CD4-positive, alpha-beta T cell treated with Interleukin-17A for 1 hour (primary cell): ENCODE results near the gene TAF1B.
"Not testable (repeated sequence)": the region's sequence is repeated elsewhere in the genome, so short reads cannot be mapped to it uniquely, and the experiment has no call there.

Experiments used
- DNase-seq: peaks from one replicate; pipeline ENCODE4 v3.0.0-alpha.2; 2020

TAF1B gene

DNA sequence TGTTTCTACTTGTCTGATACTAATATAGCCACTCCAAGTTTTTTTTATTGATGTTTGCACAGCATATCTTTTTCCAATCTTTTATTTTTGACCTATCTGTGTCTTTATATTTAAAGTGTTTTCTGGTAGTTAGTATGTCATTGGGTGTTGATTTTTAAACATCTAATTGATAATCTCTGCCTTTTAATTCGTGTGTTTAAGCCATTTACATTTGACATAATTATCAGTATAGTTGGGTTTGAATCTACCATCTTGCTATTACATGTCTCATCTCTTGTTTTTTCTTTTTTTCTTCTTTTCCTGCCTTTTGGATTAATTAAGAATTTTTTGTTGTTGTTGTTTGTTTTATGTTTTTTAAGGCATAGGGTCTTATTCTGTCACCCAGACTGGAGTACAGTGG lies 44.2 kb downstream of the TAF1B start:
- no peak for DNase-seq

DNA sequence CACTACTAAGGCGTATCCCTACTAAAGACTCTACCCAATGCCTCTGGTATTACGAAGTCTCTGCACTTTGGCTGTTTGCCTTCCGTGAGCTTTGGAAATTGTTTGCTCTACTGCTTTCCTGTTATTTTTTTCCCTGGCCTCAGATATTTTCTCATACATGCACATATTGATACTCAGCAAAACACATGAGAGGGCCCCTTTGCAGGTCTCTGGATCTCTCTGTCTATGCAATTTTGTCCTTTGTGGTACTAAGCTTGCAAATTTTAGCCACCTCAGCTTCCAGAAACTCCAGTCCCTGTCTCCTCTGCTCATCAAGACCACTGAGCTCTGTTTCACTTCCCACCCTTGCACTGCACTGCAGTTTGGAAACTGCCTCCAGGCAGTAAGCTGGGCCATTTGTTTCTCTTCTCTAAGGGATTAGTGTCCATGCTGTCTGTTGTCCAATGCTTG lies 46.6 kb downstream of the TAF1B start:
- DNase-seq = no peak

DNA sequence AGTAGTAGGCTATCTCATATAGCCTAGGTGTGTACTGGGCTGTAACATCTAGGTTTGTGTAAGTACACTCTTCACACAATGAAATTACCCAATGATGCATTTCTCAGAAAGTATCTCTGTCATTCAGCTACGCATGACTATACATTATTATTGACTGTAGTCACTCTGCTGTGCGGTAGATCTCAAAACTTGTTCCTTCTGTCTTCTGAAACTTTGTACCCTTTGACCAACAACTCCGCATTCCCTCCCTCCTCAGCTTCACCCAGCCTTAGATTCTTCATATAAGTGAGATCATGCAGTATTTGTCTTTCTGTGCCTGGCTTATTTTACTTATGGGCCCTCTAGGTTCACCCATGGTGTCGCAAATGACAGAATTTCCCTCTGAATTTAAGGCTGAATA lies 49.0 kb downstream of the TAF1B start:
- DNase-seq = no peak

DNA sequence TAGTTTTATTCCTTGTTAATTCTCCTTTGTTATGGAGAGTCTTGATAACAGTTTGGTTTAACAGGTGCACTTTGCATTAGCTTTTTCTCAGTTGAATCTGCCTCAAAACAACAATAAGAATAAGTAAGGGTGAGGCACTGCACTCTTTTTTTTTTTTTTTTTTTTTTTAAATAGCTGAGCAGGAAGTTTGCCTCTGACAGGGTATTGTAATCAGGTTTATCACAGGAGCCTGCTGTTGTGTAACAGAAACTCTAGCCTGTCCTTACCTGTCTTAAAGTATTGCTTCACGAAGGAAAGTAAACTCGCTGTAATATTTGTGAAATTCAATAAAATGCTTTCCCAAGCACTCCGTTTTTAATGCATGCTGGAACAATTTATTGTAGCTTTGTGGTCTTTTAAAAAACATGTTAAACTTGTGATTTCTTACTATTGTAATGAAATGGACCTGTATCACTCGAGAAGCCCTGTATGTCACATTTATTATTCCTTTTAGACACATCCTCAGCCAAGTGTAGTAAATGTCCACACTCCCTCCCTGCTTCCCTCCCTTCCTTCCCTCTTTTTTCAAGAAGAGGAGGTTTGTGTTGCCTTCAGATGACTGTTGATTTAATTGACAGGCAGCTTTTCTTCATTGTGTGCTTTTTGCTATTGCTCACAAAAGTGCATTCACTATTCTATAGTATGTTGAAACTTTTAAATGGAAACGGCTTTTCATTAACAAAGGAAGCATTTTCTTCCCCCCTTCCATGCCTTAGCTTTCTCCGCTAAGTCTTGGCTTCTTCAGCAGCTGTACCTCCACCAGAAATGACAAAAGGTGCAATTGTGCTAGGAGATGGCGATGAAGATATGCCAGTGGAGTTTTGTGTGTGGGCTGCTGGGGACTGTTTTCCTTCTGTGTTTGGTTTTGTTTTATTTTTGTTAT lies 52.7 kb downstream of the TAF1B start:
- DNase-seq = no peak

DNA sequence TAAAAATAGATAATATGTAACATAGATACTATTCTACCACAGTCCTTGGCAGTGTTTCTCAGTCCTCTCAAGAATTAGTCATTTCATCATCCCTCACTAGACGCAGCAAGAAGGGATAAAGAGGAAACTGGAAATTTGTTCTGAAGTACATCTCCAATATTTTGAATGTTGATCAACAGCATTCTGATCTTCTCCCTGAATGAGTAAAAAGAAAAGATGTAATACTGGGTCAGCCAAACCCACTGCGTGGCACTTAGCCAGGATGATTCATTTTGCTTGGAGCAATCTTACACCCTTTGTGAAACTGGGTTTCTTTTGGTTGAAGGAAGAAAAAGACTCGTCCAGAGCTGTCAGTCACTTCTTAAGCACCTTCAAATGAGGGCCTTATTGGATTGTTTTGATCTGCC lies 54.1 kb downstream of the TAF1B start:
- no peak for DNase-seq

DNA sequence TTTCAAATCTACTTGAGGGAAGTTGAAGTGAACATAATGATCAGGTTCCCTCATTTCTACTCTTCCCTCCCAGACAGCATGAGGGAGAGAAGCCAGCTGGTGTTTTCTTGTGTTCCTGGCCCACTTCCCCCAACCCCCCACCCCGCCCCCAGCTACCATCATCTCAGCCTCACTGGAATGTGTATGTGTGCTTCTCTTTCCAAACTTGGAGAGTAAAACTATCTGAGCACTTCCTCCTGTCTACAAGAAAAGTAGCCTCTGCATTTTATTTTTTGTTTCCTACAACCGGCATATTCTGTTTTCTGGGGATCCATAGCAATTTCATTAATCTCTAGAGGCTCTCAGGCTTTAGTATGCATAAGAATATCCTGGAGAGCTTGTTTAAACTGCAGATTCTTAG lies 54.6 kb downstream of the TAF1B start:
- no peak for DNase-seq

DNA sequence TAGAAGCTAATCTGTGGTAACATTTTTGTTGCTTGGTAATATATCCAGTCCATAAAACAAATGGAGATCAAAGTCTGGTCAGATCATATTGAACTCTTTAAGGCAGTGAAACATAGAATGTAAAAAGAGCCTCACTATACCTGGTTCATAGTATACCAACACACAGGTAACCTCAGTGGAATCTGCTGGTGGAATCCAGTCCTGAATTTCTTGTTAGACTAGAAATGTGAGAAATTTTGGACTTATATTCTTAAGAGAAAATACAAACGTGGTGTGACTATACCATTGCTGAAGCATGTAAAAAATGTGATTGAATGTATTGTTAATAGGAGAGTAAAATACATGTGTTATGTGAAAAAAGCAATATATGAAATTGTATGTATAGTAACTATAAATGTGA lies 62.1 kb downstream of the TAF1B start:
- DNase-seq = no peak

DNA sequence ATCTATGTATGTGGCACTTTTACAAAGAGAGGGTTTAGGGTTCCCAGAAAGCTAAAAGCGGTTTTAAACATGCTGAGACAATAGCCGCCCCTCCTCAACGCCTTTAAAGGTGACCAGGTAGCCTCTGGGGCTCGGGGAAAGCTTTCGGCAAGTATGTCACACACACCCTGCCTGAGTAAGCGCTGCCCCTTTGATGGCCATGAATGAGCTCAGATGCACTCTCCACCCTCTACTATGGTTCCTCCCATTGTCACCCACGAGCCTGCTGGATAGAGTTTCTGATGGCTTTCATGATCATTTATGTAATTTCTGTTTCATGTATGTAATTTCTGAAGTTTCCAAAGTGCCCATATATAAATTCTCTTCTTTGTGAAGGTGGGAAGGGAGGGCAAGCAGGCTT lies 64.1 kb downstream of the TAF1B start:
- no peak for DNase-seq

DNA sequence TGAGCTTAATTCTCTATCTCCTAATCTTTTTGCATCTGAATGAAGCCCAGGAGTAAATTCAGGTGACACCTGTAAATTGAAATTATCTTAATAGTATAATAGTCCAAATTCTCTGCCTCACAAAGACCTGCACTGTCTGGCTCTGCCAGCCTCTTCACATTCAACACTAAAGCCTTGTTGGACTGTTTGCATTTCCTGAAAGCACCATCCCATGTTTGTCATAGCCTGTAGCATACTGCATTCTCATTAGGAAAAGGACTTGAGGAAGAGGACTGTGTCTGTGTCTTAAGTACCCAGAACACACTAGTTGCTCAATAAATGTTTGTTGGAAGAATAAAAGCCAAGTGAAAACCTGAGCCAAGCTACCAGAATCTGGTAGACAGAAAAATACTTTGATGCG lies 65.4 kb downstream of the TAF1B start:
- no peak for DNase-seq

DNA sequence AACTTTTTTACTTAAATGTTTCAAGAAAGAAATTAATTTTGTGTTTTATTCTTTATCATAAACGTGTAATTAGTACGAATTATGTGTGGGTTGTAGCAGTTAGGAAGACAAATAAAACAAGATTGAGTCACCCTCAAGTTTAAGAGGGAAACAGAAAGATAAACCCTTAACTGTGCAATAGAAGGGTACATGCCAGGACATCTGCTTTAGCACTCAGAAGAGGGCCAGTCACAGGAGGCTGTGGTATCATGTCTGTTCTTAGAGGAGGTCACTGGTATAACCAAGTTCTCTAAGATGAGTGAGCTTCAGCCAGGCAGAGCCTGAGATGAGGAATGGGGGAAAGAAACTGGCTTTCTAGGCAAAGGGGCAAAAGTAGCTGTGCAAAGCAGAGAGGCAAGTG lies 65.8 kb downstream of the TAF1B start:
- DNase-seq = no peak

DNA sequence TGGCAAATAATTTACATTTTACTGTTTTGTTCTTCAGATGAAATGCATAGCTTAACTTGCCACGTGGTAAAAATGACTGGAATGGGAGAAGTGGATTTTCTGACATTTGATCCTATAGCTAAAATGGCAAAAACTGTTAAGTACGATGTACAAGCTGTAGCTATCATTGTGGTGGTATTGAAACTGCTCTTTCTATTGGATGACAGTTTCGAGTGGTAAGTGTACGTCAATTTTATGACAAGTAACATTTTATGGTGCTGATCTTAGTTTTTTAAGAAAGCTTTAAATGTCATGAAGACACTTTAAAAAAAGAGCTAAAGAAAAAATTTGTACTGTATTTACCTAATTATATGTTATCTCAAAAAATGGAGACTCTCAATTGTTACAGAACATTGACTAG lies 67.4 kb downstream of the TAF1B start:
- no peak for DNase-seq

DNA sequence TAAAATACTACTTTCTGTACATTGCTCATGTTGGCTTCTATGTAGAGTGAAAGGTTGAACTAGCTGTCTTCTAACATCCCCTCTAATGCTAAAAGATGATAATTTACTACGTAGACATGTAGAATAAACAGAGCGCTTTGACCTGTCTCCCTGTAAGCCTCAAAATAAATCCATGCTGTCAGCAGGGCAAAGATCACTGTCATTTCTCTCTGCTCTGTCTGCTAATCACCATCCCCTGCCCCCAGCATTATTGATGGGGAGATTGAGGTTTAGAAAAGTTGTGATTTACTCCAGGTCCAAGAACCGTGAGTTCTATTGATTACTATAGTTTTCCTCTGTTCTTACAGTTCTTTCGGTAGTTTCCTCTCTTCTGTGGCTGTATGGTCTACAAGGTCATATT lies 69.2 kb downstream of the TAF1B start:
- DNase-seq = no peak

DNA sequence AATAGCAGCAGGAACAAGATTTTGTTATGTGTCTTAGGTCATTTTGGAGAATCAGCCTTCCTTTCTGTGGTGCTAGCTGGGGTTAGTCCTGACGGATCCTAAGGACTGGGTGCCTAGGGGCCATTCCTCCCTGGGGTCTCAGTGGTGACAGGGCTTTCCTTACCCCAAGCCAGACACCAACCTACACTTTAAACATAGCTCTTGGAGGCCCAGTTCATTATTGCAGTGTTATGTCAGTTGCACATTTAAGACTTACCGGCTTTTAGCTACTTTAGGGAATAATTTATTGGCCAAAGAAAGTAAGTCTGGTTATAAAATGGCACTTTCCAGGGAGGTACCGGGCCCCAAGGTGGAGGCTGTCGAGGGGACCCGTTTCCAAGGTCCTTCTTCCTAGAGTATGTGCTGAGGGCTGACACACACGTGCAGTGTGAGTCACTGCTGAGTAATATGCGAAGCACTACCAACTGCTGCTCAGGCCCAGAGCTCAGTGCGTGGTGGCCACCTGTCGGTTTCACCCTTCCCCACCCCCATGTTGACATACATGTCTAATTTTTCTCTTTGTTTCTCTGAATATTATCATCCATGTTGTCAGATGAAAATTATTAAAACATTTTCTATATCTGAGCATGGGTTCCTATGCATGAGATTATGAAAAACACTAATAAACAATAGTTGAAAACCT lies 71.3 kb downstream of the TAF1B start:
- DNase-seq = no peak

DNA sequence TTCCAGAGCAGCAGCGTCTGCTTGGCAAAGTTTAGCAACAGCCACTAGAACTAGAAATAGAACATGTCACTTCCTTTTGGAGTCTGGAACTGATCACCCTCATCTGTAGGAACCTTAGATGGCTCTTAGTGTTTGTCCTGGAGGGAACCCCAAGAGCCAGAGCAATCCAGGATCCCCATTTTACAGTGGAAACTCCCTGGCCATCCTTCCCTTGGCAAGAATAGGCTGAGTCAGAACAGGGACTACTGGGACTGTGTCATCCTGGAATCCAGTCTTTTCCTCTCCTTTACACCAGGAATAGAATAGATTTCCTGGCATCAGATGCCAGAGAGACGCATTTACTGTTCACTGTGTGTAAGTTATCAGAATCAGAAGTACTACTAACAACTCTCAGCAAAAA lies 75.0 kb downstream of the TAF1B start:
- no peak for DNase-seq

DNA sequence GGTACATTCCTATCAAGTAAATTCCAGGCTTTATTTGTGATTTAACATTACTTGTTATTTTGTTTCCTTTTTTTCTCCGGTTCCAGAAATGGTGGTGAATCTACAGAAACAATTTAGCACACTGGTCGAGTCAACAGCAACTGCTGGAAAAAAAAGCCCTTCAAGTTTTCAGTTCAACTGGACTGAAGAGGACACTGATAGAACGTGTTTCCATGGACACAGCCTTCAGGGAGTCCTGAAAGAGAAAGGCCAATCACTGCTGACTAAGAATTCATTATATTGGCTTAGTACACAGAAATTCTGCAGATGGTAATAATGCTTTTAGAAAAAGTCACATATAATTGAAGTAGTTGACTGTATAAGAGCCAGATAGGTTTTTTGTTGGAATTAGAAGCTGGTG lies 76.2 kb downstream of the TAF1B start:
- no peak for DNase-seq

DNA sequence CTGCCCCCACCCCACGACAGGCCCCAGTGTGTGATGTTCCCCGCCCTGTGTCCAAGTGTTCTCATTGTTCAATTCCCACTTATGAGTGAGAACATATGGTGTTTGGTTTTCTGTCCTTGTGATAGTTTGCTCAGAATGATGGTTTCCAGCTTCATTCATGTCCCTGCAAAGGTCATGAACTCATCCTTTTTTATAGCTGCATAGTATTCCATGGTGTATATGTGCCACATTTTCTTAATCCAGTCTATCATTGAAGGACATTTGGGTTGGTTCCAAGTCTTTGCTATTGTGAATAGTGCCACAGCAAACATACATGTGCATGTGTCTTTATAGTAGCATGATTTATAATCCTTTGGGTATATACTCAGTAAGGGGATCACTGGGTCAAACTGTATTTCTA lies 83.7 kb downstream of the TAF1B start:
- not testable (repeated sequence) for DNase-seq

DNA sequence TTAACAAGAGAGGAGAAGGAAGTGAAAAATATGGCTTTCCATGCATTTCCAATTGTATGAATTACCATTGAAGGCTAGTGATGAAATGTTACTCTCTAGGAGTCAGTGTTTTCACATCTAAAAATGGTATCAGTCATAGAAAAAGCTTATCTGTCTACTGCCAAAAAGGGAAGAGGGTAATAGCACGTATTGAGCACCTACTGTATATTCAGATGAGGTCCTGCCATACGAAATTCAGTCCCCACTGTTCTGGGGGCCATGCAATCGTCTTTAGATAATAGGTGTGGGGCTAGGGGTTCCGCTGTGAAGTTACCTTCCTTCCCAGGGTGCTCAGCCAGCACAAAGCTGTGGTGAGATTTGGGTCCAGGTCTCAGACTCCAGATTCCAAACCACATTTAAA lies 94.0 kb downstream of the TAF1B start:
- DNase-seq = no peak

DNA sequence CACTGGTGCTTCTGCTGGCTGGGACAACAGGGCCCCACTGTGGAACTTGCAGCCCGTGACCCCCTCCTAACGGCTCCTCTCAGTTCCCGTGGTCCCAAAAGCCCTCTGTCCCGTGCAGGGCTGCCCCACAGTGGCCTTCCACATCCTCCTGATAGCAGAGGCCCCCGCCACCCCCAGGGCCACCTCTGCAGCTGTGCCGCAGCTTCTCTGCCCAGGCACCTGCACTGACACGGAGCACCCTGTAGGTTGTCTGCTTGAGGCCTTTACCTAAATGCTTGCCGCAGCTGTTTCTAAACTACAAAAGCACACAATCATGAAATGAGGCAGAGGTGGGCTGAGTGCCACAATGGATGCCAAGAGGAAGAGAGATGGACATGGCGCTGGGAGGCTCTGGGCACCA lies 94.7 kb downstream of the TAF1B start:
- DNase-seq = no peak

DNA sequence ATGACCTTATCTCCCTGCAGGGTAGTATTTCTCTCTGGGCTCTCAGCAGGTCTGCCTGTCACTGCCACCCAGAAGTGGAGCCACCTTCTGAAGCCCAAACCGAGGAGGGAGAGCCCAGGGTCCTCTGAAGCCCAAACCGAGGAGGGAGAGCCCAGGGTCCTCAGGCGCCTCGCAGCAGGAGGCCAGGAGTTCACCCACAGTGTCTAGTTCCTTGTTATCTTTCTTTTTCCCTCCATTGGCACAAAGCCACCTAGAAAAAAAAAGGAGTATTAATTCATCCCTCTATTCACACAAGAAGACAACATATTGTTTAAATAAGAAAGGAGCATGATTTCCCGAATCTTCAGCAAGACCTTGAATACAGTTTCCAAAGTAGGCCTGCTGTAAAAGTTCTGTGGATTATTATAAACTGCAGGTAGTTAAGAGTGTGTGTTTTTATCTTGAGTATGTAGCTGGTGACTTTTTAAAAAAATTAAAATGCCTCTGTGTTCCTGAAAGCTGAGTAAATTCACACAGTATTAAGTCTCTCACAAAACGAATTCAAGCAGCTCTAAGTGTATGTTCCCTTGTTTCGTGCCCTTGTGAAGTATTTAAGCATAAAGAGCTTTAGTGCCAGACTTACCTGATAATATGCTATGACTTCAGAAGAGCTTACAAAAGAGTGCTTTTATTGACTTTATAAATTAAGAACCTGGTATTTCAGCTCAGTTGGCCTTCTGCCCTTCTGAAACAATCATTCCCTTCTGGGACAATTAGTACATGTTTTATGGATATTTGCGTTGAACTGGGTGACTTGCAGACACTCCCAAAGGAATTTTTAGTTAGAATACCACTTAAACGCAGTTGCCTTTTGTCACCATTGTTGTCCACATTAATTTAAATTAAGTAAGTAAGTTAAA lies 96.6 kb downstream of the TAF1B start:
- DNase-seq = no peak

DNA sequence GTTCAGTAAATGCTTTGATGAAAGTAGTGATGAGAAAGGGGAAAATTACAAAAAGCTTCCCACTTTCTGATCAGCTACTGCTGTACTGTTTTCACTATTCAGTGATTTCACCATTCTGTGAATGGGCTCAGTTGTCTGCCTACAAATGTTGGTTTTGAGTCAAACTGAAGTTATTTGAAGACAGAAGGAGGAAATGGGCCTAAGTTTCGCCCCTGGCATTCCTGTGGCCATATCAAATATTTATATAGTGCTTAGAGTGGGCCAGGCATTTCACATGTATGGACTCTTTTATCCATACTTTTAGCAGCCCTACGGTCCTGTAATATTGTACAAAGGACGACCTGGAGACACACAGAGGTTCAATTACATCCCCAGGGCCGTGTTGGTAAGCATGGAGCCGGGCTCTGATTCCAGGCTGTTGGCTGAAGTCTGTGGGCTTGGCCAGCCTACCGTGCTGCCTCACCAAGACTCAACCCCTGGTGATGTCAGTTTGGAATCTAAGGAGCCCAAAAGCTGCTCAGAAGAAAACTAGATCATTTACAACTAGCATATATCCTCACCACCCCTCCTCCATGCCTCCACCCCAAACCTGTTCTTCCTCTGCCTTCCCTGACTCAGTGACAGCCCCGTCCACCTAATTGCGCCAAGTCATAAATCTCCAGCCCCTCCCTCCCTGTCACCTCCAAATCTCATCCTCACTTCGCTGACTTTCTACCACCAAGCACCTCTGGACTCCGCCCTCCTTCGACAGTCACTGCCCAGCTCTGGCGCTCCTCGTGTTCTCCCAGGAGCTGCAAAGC lies 98.1 kb downstream of the TAF1B start:
- no peak for DNase-seq

DNA sequence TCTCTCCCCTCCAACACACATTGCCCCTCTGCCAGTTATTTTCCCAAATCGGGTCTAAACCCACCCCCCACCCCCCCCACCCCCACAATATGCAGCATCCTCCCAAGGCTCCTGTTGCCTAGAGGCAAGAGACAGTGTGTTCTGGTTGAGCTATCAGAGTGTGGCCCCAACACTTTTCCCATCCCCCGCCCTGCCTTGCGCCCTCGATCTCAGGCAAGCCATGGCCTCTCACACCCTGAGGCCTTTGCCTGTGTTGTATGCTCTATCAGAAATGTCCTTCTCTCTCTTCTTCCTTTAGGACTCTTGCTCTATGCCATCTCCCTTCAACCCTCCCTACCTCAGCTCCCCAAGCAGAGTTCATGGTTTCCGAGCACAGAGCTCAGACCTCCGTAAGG lies 98.7 kb downstream of the TAF1B start:
- DNase-seq = no peak

DNA sequence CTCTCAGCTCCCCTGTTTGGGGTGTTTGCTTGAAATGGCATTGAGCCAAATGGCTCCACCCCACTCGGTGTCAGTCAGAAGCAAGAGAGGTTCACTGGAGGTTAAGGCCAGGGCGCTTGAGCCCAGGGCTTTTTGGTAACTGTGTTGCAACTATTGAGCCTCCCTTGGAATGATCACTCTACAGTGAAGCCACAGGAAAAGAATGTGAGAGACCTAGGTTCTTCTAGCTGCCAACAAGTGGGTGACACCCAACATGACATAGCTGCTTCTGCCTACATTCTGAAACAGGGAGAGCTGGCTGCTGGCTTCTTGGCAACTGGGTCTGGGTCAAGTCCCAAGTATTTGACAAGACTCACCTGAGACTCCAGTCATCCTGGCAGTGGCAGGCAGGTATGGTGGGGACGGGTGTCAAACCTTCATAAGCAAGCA lies 101.1 kb downstream of the TAF1B start:
- DNase-seq = no peak

DNA sequence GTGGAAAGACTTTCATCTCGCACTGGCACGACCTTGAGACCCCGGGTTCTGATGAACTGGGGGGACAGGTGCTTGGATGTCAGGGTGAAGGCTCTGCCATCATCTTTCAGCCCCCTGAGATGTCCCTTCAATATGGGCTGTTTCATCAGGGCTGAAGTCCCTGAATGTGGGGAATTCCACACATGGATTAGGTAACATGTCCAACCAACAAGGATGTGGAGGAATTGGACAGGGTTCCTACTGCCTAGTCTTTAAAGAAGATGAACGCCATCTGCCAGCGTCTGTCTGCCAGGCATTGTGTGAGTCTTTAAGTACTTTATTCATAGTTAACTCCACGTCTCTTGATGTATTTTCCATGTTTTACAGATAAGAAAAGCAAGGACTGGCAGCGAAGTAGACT lies 102.3 kb downstream of the TAF1B start:
- no peak for DNase-seq
